Panc1 (cell line): ENCODE data around the gene IRF8.

Experiments
- CTCF ChIP-seq: fragments of 450-650 bp; IDR thresholded peaks from 2 replicates; pipeline ENCODE4 v1.5.1; 2017; ENCODE audit warnings: mild to moderate bottlenecking
- POLR2AphosphoS5 ChIP-seq: IDR thresholded peaks from 2 replicates; pipeline ENCODE4 v1.6.1; 2012; ENCODE audit warnings: mild to moderate bottlenecking, low read depth, low read length, moderate library complexity
- REST ChIP-seq, 2 experiments: IDR thresholded peaks; 2 replicates each; pipeline ENCODE4 v1.6.1; 2011 to 2012; ENCODE audit warnings: low read depth in 2 of 2, control low read depth in 1 of 2, low read length in 1 of 2, mild to moderate bottlenecking in 1 of 2, moderate library complexity in 1 of 2; ENCODE audit not compliant: insufficient read depth in 1 of 2

- TF ChIP-seq CTCF, result no peak
- no peak for TF ChIP-seq POLR2AphosphoS5
- no peak for TF ChIP-seq REST (IDR thresholded peaks at IDR 0.05; ENCODE audit: insufficient read depth in 1 of 2, low read depth in 2 of 2, low read length in 1 of 2)
Observed at GRCh38 chr16:85952197-85952596, 53.2 kb downstream of the IRF8 start.
